ENCODE results near the gene HACL1.
"Not testable (repeated sequence)": the region's sequence is repeated elsewhere in the genome, so short reads cannot be mapped to it uniquely, and the experiment has no call there.

Gene HACL1

GRCh38 chr3:15630646-15631350 is 29.4 kb upstream of the HACL1 start:
- peak overlapping the region in 4 of 5 donors; percentile 51 to 61 (median 56) for H3K4me3 ChIP-seq (ENCODE audit: low read depth in 1 of 5, low read length in 5 of 5)
- peaks cover 5 to 48% (median 41%) of the 10 kb centered on the region in 5 donors for H3K4me1 ChIP-seq (ENCODE audit: control insufficient read depth in 5 of 5, insufficient read depth in 5 of 5, low read length in 5 of 5)
- peak overlapping the region in 3 of 5 donors; percentile 17 to 65 (median 26) for H3K9ac ChIP-seq (ENCODE audit: low read length in 5 of 5)
- H3K9me3 ChIP-seq (ENCODE audit: control insufficient read depth in 5 of 5, low read length in 5 of 5), result no peaks in the 10 kb centered on the region
- peaks cover 0 to 4% (median 0%) of the 10 kb centered on the region in 5 donors for H3K36me3 ChIP-seq (ENCODE audit: control insufficient read depth in 5 of 5, insufficient read depth in 5 of 5, low read length in 5 of 5)
- H3K27me3 ChIP-seq (ENCODE audit: control insufficient read depth in 5 of 5, insufficient read depth in 4 of 5, low read length in 5 of 5), result no peaks in the 10 kb centered on the region
- peak overlapping the region; percentile 89 for H3K27ac ChIP-seq (ENCODE audit: low read depth, low read length)

- Histone ChIP-seq H3K4me3 (ENCODE audit: low read depth in 1 of 5, low read length in 5 of 5) (peak overlapping the region in 4 of 5 donors; percentile 51 to 61 (median 56)), H3K27ac (ENCODE audit: low read depth, low read length) (peak overlapping the region; percentile 89), H3K4me1 (ENCODE audit: control insufficient read depth in 5 of 5, insufficient read depth in 5 of 5, low read length in 5 of 5) (peaks cover 0 to 40% (median 34%) of the 10 kb centered on the region in 5 donors), H3K36me3 (ENCODE audit: control insufficient read depth in 5 of 5, insufficient read depth in 5 of 5, low read length in 5 of 5) (peaks cover 0 to 4% (median 0%) of the 10 kb centered on the region in 5 donors), H3K9ac (ENCODE audit: low read length in 5 of 5) (peak overlapping the region in 3 of 5 donors; percentile 15 to 65 (median 17)), H3K9me3 (ENCODE audit: control insufficient read depth in 5 of 5, low read length in 5 of 5) (no peaks in the 10 kb centered on the region), H3K27me3 (ENCODE audit: control insufficient read depth in 5 of 5, insufficient read depth in 4 of 5, low read length in 5 of 5) (no peaks in the 10 kb centered on the region)
Observed at GRCh38 chr3:15629860-15630597, 28.7 kb upstream of the HACL1 start.

- H3K27me3 ChIP-seq (ENCODE audit: control insufficient read depth in 5 of 5, insufficient read depth in 4 of 5, low read length in 5 of 5), result no peaks in the 10 kb centered on the region
- H3K36me3 ChIP-seq (ENCODE audit: control insufficient read depth in 5 of 5, insufficient read depth in 5 of 5, low read length in 5 of 5), result peaks cover 0 to 4% (median 0%) of the 10 kb centered on the region in 5 donors
- peaks cover 0 to 30% (median 23%) of the 10 kb centered on the region in 5 donors for H3K4me1 ChIP-seq (ENCODE audit: control insufficient read depth in 5 of 5, insufficient read depth in 5 of 5, low read length in 5 of 5)
- H3K27ac ChIP-seq (ENCODE audit: low read depth, low read length), result no peak overlapping the region
- no peak overlapping the region for H3K4me3 ChIP-seq (ENCODE audit: low read depth in 1 of 5, low read length in 5 of 5)
- no peak overlapping the region for H3K9ac ChIP-seq (ENCODE audit: low read length in 5 of 5)
- H3K9me3 ChIP-seq (ENCODE audit: control insufficient read depth in 5 of 5, low read length in 5 of 5), result no peaks in the 10 kb centered on the region
Observed at GRCh38 chr3:15628967-15629366, 27.6 kb upstream of the HACL1 start.

- Histone ChIP-seq H3K27me3 (ENCODE audit: control insufficient read depth in 5 of 5, insufficient read depth in 4 of 5, low read length in 5 of 5) (no peaks in the 10 kb centered on the region), H3K4me3 (ENCODE audit: low read depth in 1 of 5, low read length in 5 of 5) (no peak overlapping the region), H3K27ac (ENCODE audit: low read depth, low read length) (no peak overlapping the region), H3K36me3 (ENCODE audit: control insufficient read depth in 5 of 5, insufficient read depth in 5 of 5, low read length in 5 of 5) (peaks cover 0 to 4% (median 3%) of the 10 kb centered on the region in 5 donors), H3K4me1 (ENCODE audit: control insufficient read depth in 5 of 5, insufficient read depth in 5 of 5, low read length in 5 of 5) (peaks cover 0 to 3% (median 0%) of the 10 kb centered on the region in 5 donors), H3K9ac (ENCODE audit: low read length in 5 of 5) (no peak overlapping the region), H3K9me3 (ENCODE audit: control insufficient read depth in 5 of 5, low read length in 5 of 5) (peaks cover 0 to 7% (median 3%) of the 10 kb centered on the region in 5 donors)
Observed at GRCh38 chr3:15623535-15624440, 22.4 kb upstream of the HACL1 start.

- H3K4me3 ChIP-seq (ENCODE audit: low read depth in 1 of 5, low read length in 5 of 5); H3K27ac ChIP-seq (ENCODE audit: low read depth, low read length); H3K4me1 ChIP-seq (ENCODE audit: control insufficient read depth in 5 of 5, insufficient read depth in 5 of 5, low read length in 5 of 5); H3K36me3 ChIP-seq (ENCODE audit: control insufficient read depth in 5 of 5, insufficient read depth in 5 of 5, low read length in 5 of 5); H3K9me3 ChIP-seq (ENCODE audit: control insufficient read depth in 5 of 5, low read length in 5 of 5); H3K9ac ChIP-seq (ENCODE audit: low read length in 5 of 5); H3K27me3 ChIP-seq (ENCODE audit: control insufficient read depth in 5 of 5, insufficient read depth in 4 of 5, low read length in 5 of 5): not testable (repeated sequence)
Observed at GRCh38 chr3:15619659-15620464, 18.5 kb upstream of the HACL1 start.

DNA sequence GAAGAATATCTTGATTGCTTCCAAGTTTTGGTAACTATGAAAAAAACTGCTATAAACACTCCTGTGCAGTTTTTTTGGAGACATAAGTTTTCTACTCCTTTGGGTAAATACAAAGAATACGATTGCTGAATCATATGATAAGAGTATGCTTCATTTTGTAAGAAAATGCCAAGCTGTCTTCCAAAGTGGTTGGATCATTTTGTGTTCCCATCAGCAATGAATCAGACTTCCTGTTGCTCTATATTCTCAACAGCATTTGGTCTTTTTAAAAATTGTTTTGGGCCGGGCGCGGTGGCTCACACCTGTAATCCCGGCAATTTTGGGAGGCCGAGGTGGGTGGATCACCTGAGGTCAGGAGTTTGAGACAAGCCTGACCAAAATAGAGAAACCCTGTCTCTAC is 14.7 kb upstream of the HACL1 start:
- no peak overlapping the region for H3K4me3 ChIP-seq (ENCODE audit: low read depth in 1 of 5, low read length in 5 of 5)
- H3K36me3 ChIP-seq (ENCODE audit: control insufficient read depth in 5 of 5, insufficient read depth in 5 of 5, low read length in 5 of 5), result peaks cover 0 to 3% (median 0%) of the 10 kb centered on the region in 5 donors
- no peak overlapping the region for H3K27ac ChIP-seq (ENCODE audit: low read depth, low read length)

GRCh38 chr3:15614958-15615357 is 13.6 kb upstream of the HACL1 start:
- no peaks in the 10 kb centered on the region for H3K27me3 ChIP-seq (ENCODE audit: control insufficient read depth in 5 of 5, insufficient read depth in 4 of 5, low read length in 5 of 5)
- no peak overlapping the region for H3K9ac ChIP-seq (ENCODE audit: low read length in 5 of 5)
- no peak overlapping the region for H3K27ac ChIP-seq (ENCODE audit: low read depth, low read length)
- no peaks in the 10 kb centered on the region for H3K36me3 ChIP-seq (ENCODE audit: control insufficient read depth in 5 of 5, insufficient read depth in 5 of 5, low read length in 5 of 5)
- H3K9me3 ChIP-seq (ENCODE audit: control insufficient read depth in 5 of 5, low read length in 5 of 5), result peaks cover 0 to 1% (median 0%) of the 10 kb centered on the region in 5 donors
- peaks cover 0 to 14% (median 8%) of the 10 kb centered on the region in 5 donors for H3K4me1 ChIP-seq (ENCODE audit: control insufficient read depth in 5 of 5, insufficient read depth in 5 of 5, low read length in 5 of 5)
- no peak overlapping the region for H3K4me3 ChIP-seq (ENCODE audit: low read depth in 1 of 5, low read length in 5 of 5)

More for the DNA sequence above, 14.7 kb upstream of the HACL1 start:
- no peak overlapping the region for H3K9ac ChIP-seq (ENCODE audit: low read length in 5 of 5)
- peaks cover 0 to 4% (median 0%) of the 10 kb centered on the region in 5 donors for H3K4me1 ChIP-seq (ENCODE audit: control insufficient read depth in 5 of 5, insufficient read depth in 5 of 5, low read length in 5 of 5)
- peaks cover 0 to 6% (median 3%) of the 10 kb centered on the region in 5 donors for H3K9me3 ChIP-seq (ENCODE audit: control insufficient read depth in 5 of 5, low read length in 5 of 5)
- H3K27me3 ChIP-seq (ENCODE audit: control insufficient read depth in 5 of 5, insufficient read depth in 4 of 5, low read length in 5 of 5), result no peaks in the 10 kb centered on the region

DNA sequence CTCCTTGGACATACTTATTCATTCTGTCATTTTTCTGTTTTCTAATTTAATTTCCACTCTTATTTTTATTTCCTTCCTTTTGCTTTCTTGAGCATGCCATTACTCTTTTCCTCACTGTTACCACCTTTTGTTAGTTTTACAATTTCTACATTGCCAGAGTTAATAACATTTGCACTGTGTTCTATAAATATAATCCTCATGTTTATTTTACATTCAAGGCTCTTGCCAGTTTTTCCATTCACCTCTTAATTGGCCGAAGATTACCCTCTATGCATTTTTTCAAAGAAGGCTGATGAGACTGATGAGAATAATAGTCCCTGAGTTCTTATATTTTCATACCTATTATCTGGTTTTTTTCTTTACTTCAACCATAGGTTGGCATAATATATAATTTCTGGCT is 10.6 kb upstream of the HACL1 start:
- no peaks in the 10 kb centered on the region for H3K27me3 ChIP-seq (ENCODE audit: control insufficient read depth in 5 of 5, insufficient read depth in 4 of 5, low read length in 5 of 5)
- no peak overlapping the region for H3K9ac ChIP-seq (ENCODE audit: low read length in 5 of 5)

DNA sequence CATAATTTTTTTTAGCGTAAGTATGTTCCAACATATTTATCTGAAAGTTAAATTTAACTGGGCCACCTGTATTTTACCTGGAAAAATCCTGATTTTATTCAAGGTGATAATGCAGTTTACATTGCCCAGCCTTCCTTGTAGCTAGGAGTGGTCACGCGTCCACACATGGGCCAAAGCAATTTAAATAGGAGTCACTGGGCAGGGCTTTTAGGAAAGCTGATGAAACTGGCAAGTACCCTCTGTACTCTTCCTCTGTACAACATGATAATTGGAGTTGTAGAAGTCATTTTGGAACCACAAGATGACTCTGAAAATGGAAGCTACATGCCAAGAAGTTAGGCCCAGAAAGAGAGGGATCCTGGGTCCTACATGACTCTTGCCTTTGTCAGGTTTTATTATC is 9.6 kb upstream of the HACL1 start:
- Histone ChIP-seq H3K4me3 (ENCODE audit: low read depth in 1 of 5, low read length in 5 of 5) (no peak overlapping the region), H3K4me1 (ENCODE audit: control insufficient read depth in 5 of 5, insufficient read depth in 5 of 5, low read length in 5 of 5) (peaks cover 6 to 46% (median 27%) of the 10 kb centered on the region in 5 donors), H3K9me3 (ENCODE audit: control insufficient read depth in 5 of 5, low read length in 5 of 5) (no peaks in the 10 kb centered on the region), H3K9ac (ENCODE audit: low read length in 5 of 5) (no peak overlapping the region), H3K27ac (ENCODE audit: low read depth, low read length) (peak overlapping the region; percentile 82), H3K36me3 (ENCODE audit: control insufficient read depth in 5 of 5, insufficient read depth in 5 of 5, low read length in 5 of 5) (no peaks in the 10 kb centered on the region), H3K27me3 (ENCODE audit: control insufficient read depth in 5 of 5, insufficient read depth in 4 of 5, low read length in 5 of 5) (no peaks in the 10 kb centered on the region)

More for the DNA sequence above, 10.6 kb upstream of the HACL1 start:
- Histone ChIP-seq H3K4me3 (ENCODE audit: low read depth in 1 of 5, low read length in 5 of 5) (no peak overlapping the region), H3K9me3 (ENCODE audit: control insufficient read depth in 5 of 5, low read length in 5 of 5) (no peaks in the 10 kb centered on the region), H3K27ac (ENCODE audit: low read depth, low read length) (peak overlapping the region; percentile 82), H3K36me3 (ENCODE audit: control insufficient read depth in 5 of 5, insufficient read depth in 5 of 5, low read length in 5 of 5) (no peaks in the 10 kb centered on the region), H3K4me1 (ENCODE audit: control insufficient read depth in 5 of 5, insufficient read depth in 5 of 5, low read length in 5 of 5) (peaks cover 2 to 39% (median 18%) of the 10 kb centered on the region in 5 donors)

Measured in subcutaneous abdominal adipose tissue (tissue), 5 donors.